HG03064 (cell line): ENCODE measurements around the gene NUCB2.

ENCODE experiments used
- ATAC-seq: cut with Tn5 transposase; IDR thresholded peaks from one replicate; pipeline ENCODE4 v1.9.1; 2021; ENCODE audit warnings: low read depth; ENCODE audit not compliant: unreplicated experiment

Gene NUCB2

DNA sequence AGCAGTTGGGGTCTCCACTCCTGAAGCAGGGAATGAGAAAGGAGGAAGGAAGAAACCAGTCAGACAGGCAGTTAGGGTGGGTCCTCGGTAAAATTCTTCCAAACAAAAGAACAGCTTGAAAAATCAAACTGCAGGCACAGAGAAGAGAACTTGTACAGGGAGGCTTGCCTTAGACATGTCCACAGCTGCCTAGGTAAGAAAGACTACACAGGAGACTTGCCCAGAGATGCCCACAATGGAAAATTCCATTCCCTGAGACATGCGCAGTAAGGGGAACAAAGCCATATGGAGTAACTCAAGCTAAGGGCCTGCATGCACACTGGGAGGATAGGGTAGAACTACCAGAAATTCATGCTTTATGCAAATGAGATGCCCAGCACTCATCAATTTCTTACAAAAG, 102.1 kb downstream of the NUCB2 start:
- ATAC-seq, result no peak

DNA sequence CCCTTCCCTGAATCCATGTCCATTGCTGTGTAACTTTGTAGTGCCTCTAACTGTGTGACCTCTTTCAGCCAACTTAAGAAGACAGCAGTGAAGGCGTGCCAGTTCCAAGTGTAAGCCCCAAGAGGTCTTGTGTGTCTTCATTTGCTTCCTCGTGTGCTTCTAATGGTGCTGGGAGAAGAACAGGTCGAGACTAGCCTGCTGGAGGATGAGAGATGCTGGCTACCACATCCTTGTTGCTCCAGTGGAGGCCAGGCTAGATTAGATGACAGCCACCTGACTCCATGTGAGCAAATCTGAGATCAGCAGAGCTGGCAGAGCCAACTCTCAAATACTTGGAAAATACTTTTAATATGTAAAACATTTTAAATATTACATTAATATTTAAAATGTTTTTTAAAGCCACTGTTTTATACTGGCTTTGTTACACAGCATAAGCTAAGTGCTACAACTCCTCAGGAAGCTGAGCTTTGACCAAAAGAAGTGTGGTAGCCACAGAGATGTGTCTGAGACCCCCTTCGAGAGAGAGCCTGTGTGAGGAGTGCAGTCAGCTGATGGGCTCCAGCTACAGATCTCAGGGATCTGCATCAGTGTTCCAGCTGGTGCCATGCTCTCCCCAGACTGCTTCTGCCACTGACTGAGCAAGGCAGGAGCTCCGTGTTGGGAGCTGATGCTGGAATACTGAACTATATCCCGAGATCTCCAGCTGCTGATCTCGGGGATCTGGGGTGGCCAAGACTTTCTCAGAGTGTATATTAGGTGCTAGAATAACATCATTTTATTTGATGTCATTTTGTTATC, 103.0 kb downstream of the NUCB2 start:
- ATAC-seq, result no peak

DNA sequence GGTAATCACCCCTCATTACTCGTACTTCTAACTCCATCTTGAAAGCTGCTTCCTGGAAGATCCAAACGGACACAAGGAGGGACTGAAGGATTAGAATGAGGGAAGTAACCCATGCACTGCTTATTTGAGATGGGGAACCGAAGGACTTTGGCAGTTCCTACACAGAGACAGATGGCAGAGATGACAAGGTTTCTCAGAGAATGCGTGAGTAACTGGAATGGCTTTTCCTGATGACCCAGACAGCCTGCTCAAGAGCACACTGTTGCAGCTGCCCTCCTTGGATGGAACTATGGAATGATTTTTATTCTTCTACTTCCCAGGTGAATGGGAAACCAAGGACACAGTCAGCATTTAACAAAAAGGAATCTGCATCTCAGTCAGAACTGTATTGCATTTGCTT, 104.6 kb downstream of the NUCB2 start:
- ATAC-seq, result no peak
